Measurements from ENCODE around the gene YWHAG. TPM values are rescaled to one million over a fixed set of nuclear protein-coding genes. Genes with fewer than 3 reads are reported as not detected.
"Not testable (repeated sequence)": the region's sequence is repeated elsewhere in the genome, so short reads cannot be mapped to it uniquely, and the experiment has no call there.

YWHAG gene
- total RNA-seq, result 100 to 1,000 TPM; 104 to 121 TPM

- peaks cover 7% of the 10 kb centered on the region for H3K4me1 ChIP-seq
- intact Hi-C loops (cut with DNase I), result loop anchor here (2.0 kb wide), 1 partner anchor 40 kb away; no protein-coding TSS in a partner anchor
Measured at GRCh38 chr7:76358481-76359110, at the start of gene YWHAG. Gene YWHAG (minus strand): TSS chr7:76358991. CDS start chr7:76358808, 183 bp downstream.

DNA sequence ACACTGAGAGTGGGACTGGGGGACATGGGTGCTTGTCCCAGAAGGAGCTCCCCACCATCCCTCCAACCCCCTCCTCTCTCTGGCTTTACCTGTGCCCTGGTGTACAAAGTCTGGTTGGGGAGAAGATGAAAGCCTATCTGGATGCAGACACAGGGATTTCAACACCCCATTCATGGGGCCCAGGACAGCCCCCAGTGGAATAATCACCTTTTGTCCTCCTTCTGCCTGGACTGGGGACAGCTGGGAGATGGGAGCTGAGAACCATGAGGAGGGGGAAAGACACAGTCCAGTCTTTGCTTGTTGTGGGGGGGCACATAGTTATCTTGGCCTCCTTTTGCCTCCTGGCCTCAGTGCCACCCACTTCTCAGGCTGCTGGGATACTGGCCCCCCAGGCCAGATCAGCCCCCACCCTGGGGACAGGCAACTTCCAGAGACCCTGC, 49.4 kb upstream of the YWHAG start:
- TF ChIP-seq, protein P1, sequence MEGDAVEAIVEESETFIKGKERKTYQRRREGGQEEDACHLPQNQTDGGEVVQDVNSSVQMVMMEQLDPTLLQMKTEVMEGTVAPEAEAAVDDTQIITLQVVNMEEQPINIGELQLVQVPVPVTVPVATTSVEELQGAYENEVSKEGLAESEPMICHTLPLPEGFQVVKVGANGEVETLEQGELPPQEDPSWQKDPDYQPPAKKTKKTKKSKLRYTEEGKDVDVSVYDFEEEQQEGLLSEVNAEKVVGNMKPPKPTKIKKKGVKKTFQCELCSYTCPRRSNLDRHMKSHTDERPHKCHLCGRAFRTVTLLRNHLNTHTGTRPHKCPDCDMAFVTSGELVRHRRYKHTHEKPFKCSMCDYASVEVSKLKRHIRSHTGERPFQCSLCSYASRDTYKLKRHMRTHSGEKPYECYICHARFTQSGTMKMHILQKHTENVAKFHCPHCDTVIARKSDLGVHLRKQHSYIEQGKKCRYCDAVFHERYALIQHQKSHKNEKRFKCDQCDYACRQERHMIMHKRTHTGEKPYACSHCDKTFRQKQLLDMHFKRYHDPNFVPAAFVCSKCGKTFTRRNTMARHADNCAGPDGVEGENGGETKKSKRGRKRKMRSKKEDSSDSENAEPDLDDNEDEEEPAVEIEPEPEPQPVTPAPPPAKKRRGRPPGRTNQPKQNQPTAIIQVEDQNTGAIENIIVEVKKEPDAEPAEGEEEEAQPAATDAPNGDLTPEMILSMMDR (IDR thresholded peaks at IDR 0.05), result no peak
- no peaks in the 10 kb centered on the region for H3K4me1 ChIP-seq

More at GRCh38 chr7:76358481-76359110, at the start of gene YWHAG:
- TF ChIP-seq, protein P1 (IDR thresholded peaks at IDR 0.05), result no peak
- Histone ChIP-seq H3K36me3 (no peaks in the 10 kb centered on the region), H3K9ac (ENCODE audit: low read depth in 2 of 2, low read length in 2 of 2) (peak within 1 kb of the TSS; percentile 93 to 96), H3K27me3 (no peaks in the 10 kb centered on the region), H3K9me3 (no peaks in the 10 kb centered on the region), H3K4me3 (peak within 1 kb of the TSS; percentile 98), H3K27ac (peak within 1 kb of the TSS; percentile 100)
- DNase-seq, result peak; percentile 90

DNA sequence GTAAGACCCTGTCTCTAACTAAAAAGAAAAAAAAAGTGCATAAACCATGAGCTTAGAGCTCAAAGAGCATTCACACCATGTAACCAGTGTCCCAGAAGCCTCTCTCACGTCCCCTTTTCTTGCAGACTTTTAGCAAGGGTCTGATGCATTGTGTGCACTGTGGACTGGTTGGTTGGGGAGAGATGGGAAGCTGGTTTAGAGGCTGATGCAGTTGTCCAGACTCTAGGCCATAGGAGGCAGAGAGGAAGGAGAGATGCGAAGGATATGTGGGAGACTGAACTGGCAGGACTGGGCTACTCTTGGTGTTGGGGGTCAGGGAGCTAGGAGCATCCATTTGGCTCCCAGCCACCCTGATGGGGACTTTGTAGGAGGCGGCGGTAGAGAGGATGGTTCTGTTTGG, 48.9 kb upstream of the YWHAG start:
- no peaks in the 10 kb centered on the region for H3K36me3 ChIP-seq
- intact Hi-C loops (cut with DNase I), result no loop called here
- TF ChIP-seq, protein P1 (IDR thresholded peaks at IDR 0.05), result no peak
- H3K4me1 ChIP-seq, result no peaks in the 10 kb centered on the region
- H3K4me3 ChIP-seq, result no peak overlapping the region
- H3K27ac ChIP-seq, result no peak overlapping the region
- no peaks in the 10 kb centered on the region for H3K27me3 ChIP-seq
- no peaks in the 10 kb centered on the region for H3K9me3 ChIP-seq
- no peak overlapping the region for H3K9ac ChIP-seq (ENCODE audit: low read depth in 2 of 2, low read length in 2 of 2)
- no peak for DNase-seq

More for the DNA sequence above, 49.4 kb upstream of the YWHAG start:
- intact Hi-C loops (cut with DNase I), result no loop called here
- no peak for DNase-seq
- Histone ChIP-seq H3K9me3 (no peaks in the 10 kb centered on the region), H3K9ac (ENCODE audit: low read depth in 2 of 2, low read length in 2 of 2) (no peak overlapping the region), H3K27me3 (no peaks in the 10 kb centered on the region), H3K27ac (no peak overlapping the region), H3K36me3 (no peaks in the 10 kb centered on the region), H3K4me3 (no peak overlapping the region)

DNA sequence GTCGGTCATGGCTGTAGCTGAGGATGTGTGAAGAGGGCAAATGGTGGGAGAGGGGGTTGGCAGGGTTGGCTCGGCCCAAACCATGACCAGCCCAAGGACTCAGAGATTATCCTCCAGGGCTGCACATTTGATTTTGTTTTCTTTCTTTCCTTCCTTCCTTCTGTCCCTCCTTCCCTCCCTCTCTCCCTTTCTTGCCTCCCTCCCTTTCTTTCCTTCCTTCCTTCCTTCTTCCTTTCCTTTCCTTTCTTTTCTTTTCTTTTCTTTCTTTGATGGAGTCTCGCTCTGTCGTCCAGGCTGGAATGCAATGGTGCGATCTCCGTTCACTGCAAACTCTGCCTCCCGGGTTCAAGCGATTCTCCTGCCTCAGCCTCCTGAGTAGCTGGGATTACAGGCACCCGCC, 46.9 kb upstream of the YWHAG start:
- no peaks in the 10 kb centered on the region for H3K36me3 ChIP-seq
- DNase-seq, result no peak
- H3K27me3 ChIP-seq, result no peaks in the 10 kb centered on the region
- H3K9me3 ChIP-seq, result no peaks in the 10 kb centered on the region
- TF ChIP-seq, protein P1 (IDR thresholded peaks at IDR 0.05), result no peak
- H3K9ac ChIP-seq (ENCODE audit: low read depth in 2 of 2, low read length in 2 of 2), result no peak overlapping the region
- intact Hi-C loops (cut with DNase I), result no loop called here
- H3K27ac ChIP-seq, result no peak overlapping the region
- H3K4me1 ChIP-seq, result no peaks in the 10 kb centered on the region
- H3K4me3 ChIP-seq, result no peak overlapping the region

DNA sequence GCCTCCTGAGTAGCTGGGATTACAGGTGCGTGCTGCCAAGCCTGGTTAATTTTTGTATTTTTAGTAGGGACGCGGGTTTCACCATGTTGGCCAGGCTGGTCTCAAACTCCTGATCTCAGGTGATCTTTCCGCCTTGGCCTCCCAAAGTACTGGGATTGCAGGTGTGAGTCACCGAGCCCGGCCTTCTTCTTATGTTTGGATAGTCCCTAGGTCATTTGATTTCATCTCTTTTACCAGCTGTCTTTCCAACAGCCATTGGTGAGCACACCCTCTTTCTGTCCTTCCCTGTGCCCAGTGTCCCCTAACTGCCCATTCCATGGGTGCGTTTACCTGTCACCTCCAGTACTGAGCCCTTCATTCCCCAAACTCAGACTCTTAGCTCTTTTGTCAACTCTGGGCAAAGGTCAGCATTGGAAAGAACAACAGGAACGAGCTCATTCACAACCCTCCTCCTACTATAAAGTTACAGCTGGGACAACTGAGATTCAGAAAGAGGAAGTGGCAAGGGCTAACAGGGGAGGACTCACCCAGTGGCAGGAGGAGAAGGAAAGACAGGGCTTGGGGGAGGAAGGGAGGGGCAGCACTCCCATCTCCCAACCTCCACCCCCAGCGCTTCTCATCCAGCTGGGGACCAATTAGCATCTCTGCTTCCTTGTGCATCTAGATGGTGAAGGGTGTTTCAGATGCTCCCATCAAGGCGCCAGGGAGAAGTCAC, 45.1 kb upstream of the YWHAG start:
- DNase-seq, result peak; percentile 73
- H3K27ac ChIP-seq, result peak overlapping the region; percentile 78
- intact Hi-C loops (cut with DNase I), result no loop called here
- TF ChIP-seq, protein P1 (IDR thresholded peaks at IDR 0.05), result no peak
- H3K9ac ChIP-seq (ENCODE audit: low read depth in 2 of 2, low read length in 2 of 2), result no peak overlapping the region
- no peak overlapping the region for H3K4me3 ChIP-seq
- H3K27me3 ChIP-seq, result no peaks in the 10 kb centered on the region
- H3K9me3 ChIP-seq, result no peaks in the 10 kb centered on the region
- H3K4me1 ChIP-seq, result no peaks in the 10 kb centered on the region
- H3K36me3 ChIP-seq, result no peaks in the 10 kb centered on the region

DNA sequence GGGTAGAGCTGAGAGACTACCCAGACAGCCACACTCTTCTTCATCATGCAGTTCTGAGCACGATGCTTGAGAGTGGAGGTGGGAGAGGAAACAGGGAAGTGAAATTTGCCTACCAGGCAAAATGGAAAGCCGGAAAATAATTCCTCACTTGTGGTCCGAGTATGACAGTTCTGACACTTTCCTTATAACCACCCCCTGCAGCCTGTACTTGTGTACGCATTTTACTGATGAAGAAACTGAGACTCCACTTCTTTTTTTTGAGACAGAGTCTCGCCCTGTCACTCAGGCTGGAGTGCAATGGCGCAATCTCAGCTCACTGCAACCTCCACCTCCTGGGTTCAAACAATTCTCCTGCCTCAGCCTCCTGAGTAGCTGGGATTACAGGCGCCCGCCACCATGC, 44.3 kb upstream of the YWHAG start:
- H3K36me3 ChIP-seq; intact Hi-C loops (cut with DNase I); H3K9me3 ChIP-seq; DNase-seq; H3K9ac ChIP-seq (ENCODE audit: low read depth in 2 of 2, low read length in 2 of 2); H3K4me1 ChIP-seq; H3K27me3 ChIP-seq; H3K4me3 ChIP-seq: not testable (repeated sequence)
- peak overlapping the region; percentile 78 for H3K27ac ChIP-seq

All from colonic mucosa (tissue), 4 donors.